CD14-positive monocyte (primary cell): ENCODE measurements around the gene EXOC6. TPM values are rescaled to one million over a fixed set of nuclear protein-coding genes. Genes with fewer than 3 reads are reported as not detected.

Experiments
- DNase-seq, 3 donors: peaks; one replicate each; pipeline ENCODE4 v3.0.0-alpha.2; 2011 to 2022
- H2AFZ ChIP-seq: 2 replicates; pipeline ENCODE4 v1.6.0; 2012; ENCODE audit warnings: mild to moderate bottlenecking, low read depth, low read length, inconsistent platforms; ENCODE audit not compliant: insufficient read depth, poor library complexity, severe bottlenecking
- H3K27ac ChIP-seq, 2 donors: 1 replicate in 1 of 2; 2 replicates in 1 of 2; pipeline ENCODE4 v1.5.1; 2012 to 2013; ENCODE audit warnings: low read length in 2 of 2, control low read depth in 1 of 2, inconsistent platforms in 1 of 2, low read depth in 1 of 2, mild to moderate bottlenecking in 1 of 2
- H3K27me3 ChIP-seq, 2 donors: one replicate each; pipeline versions ENCODE4 v1.6.0 to v1.6.1; 2011 to 2013; ENCODE audit warnings: low read length in 2 of 2; ENCODE audit not compliant: control insufficient read depth in 2 of 2, insufficient read depth in 2 of 2
- H3K36me3 ChIP-seq, 2 donors: replicated peaks in 1 of 2; 1 replicate in 1 of 2; 2 replicates in 1 of 2; pipeline versions ENCODE4 v1.5.1 to v1.6.1; 2012 to 2013; ENCODE audit warnings: low read length in 2 of 2, control low read depth in 1 of 2, inconsistent platforms in 1 of 2, mild to moderate bottlenecking in 1 of 2; ENCODE audit not compliant: insufficient read depth in 2 of 2, control insufficient read depth in 1 of 2
- H3K4me1 ChIP-seq, 2 donors: 1 replicate in 1 of 2; 2 replicates in 1 of 2; pipeline versions ENCODE4 v1.5.1 to v1.6.1; 2012 to 2013; ENCODE audit warnings: low read length in 2 of 2, control low read depth in 1 of 2, inconsistent platforms in 1 of 2, mild to moderate bottlenecking in 1 of 2, moderate library complexity in 1 of 2; ENCODE audit not compliant: insufficient read depth in 2 of 2, control insufficient read depth in 1 of 2
- H3K4me2 ChIP-seq: replicated peaks from 2 replicates; pipeline ENCODE3; 2012; ENCODE audit warnings: low read length, moderate library complexity, mild to moderate bottlenecking; ENCODE audit not compliant: poor library complexity, severe bottlenecking; ENCODE audit errors: extremely low read depth
- H3K4me3 ChIP-seq, 3 experiments: fragments of 200-600 bp in 1 of 3; sonication (generic) in 1 of 3; replicated peaks in 1 of 3; 1 replicate in 2 of 3; 2 replicates in 1 of 3; pipeline ENCODE4 v1.5.1; 2011 to 2013; ENCODE audit warnings: low read length in 3 of 3, mild to moderate bottlenecking in 3 of 3, control low read depth in 2 of 3, low read depth in 2 of 3, inconsistent platforms in 1 of 3, moderate library complexity in 1 of 3
- H3K79me2 ChIP-seq: 2 replicates; pipeline ENCODE4 v1.6.0; 2012; ENCODE audit warnings: mild to moderate bottlenecking, control low read depth, inconsistent platforms, low read length, moderate library complexity; ENCODE audit not compliant: insufficient read depth
- H3K9ac ChIP-seq: 2 replicates; pipeline ENCODE4 v1.6.0; 2017; ENCODE audit warnings: low read length, mild to moderate bottlenecking; ENCODE audit not compliant: insufficient read depth, poor library complexity, severe bottlenecking
- H3K9me3 ChIP-seq, 2 donors: replicated peaks in 1 of 2; 1 replicate in 1 of 2; 2 replicates in 1 of 2; pipeline versions ENCODE4 v1.5.1 to v1.6.1; 2012 to 2013; ENCODE audit warnings: low read length in 2 of 2, control low read depth in 1 of 2; ENCODE audit not compliant: control insufficient read depth in 1 of 2, insufficient read depth in 1 of 2
- H4K20me1 ChIP-seq: 2 replicates; pipeline ENCODE4 v1.6.0; 2012; ENCODE audit warnings: mild to moderate bottlenecking, low read length, control low read depth, moderate library complexity; ENCODE audit not compliant: insufficient read depth
- H3K27ac Mint-ChIP-seq, 7 donors: one replicate each; pipeline ENCODE4 v1.8.0; 2020; ENCODE audit warnings: mild to moderate bottlenecking in 7 of 7, mixed read lengths in 7 of 7, moderate library complexity in 6 of 7, inconsistent platforms in 2 of 7
- H3K27me3 Mint-ChIP-seq, 3 donors: one replicate each; pipeline ENCODE4 v1.8.0; 2021 to 2022; ENCODE audit warnings: low read depth in 3 of 3, mild to moderate bottlenecking in 3 of 3, mixed read lengths in 3 of 3, moderate library complexity in 3 of 3, inconsistent platforms in 1 of 3
- H3K36me3 Mint-ChIP-seq, 2 donors: one replicate each; pipeline ENCODE4 v1.8.0; 2020; ENCODE audit warnings: mixed read lengths in 2 of 2, inconsistent platforms in 1 of 2, mild to moderate bottlenecking in 1 of 2
- H3K4me1 Mint-ChIP-seq: one replicate; pipeline ENCODE4 v1.8.0; 2020; ENCODE audit warnings: mild to moderate bottlenecking, mixed read lengths
- H3K4me3 Mint-ChIP-seq, 2 donors: one replicate each; pipeline ENCODE4 v1.8.0; 2020; ENCODE audit warnings: mild to moderate bottlenecking in 2 of 2, mixed read lengths in 2 of 2, moderate library complexity in 1 of 2
- H3K9me3 Mint-ChIP-seq, 7 donors: one replicate each; pipeline ENCODE4 v1.8.0; 2020 to 2022; ENCODE audit warnings: mixed read lengths in 7 of 7, mild to moderate bottlenecking in 6 of 7, moderate library complexity in 6 of 7, inconsistent platforms in 2 of 7
- CTCF ChIP-seq: fragments of 200-600 bp; IDR thresholded peaks from one replicate; pipeline ENCODE4 v1.8.0; 2022; ENCODE audit warnings: antibody characterized with exemption, mild to moderate bottlenecking
- WGBS: methylation state at CpG from one replicate; pipeline ENCODE4 v1.1.5; 2013; ENCODE audit warnings: missing lambda C conversion rate; ENCODE audit not compliant: insufficient coverage; 5-methylcytosine and 5-hydroxymethylcytosine counted together
- intact Hi-C, 2 donors: fragments of 100-400 bp; cut with micrococcal nuclease; formaldehyde crosslinking; loops; one replicate each; pipeline versions ENCODE4 v1.15.0 to v1.15.1; 2023
- polyA plus RNA-seq, 3 donors: library from polyadenylated mRNA; depleted of rRNA in 1 of 3; unstranded in 2 of 3; stranded (reverse) in 1 of 3; fragments of 300-500 nt in 2 of 3; fragments of >200 nt in 1 of 3; fragmentation: Illumina TruSeq in 2 of 3; gene quantifications; 1 replicate in 2 of 3; 2 replicates in 1 of 3; pipeline ENCODE4 v1.2.3, GENCODE V29; 2012 to 2021

Gene EXOC6
- polyA plus RNA-seq, 3 donors: 7.5 to 9.6 (median 8.3) TPM

- Histone ChIP-seq H3K4me3 (no peak overlapping the region), H3K9me3 (no peaks in the 10 kb centered on the region), H4K20me1 (no peaks in the 10 kb centered on the region), H3K4me1 (no peaks in the 10 kb centered on the region), H3K36me3 (peaks cover 13 to 37% of the 10 kb centered on the region in 2 donors), H2AFZ (no peak overlapping the region), H3K27me3 (no peaks in the 10 kb centered on the region), H3K79me2 (no peaks in the 10 kb centered on the region), H3K27ac (no peak overlapping the region), H3K9ac (no peak overlapping the region), H3K4me2 (no peak overlapping the region)
- 100% methylated on average over 1 of the region's 2 CpGs for WGBS
- Mint-ChIP-seq H3K4me3 (no peak overlapping the region), H3K27ac (no peak overlapping the region), H3K27me3 (no peaks in the 10 kb centered on the region), H3K36me3 (peaks cover 35 to 44% of the 10 kb centered on the region in 2 donors), H3K9me3 (peaks cover 0 to 6% (median 0%) of the 10 kb centered on the region in 7 donors), H3K4me1 (no peaks in the 10 kb centered on the region)
- DNase-seq: no peak
- no peak for TF ChIP-seq CTCF
- intact Hi-C loops: no loop called here
Observed at GRCh38 chr10:93026072-93026471, 177.8 kb downstream of the EXOC6 start.

- DNase-seq: no peak
- H3K4me3 Mint-ChIP-seq: no peak overlapping the region
- no peaks in the 10 kb centered on the region for H4K20me1 ChIP-seq
- no peak overlapping the region for H3K27ac Mint-ChIP-seq
- intact Hi-C loops: no loop called here
- no peak overlapping the region for H2AFZ ChIP-seq
- no peaks in the 10 kb centered on the region for H3K27me3 ChIP-seq
- H3K9me3 ChIP-seq: no peaks in the 10 kb centered on the region
- H3K9ac ChIP-seq: no peak overlapping the region
- peaks cover 13 to 34% of the 10 kb centered on the region in 2 donors for H3K36me3 ChIP-seq
- no peak for TF ChIP-seq CTCF
- peaks cover 0 to 2% (median 0%) of the 10 kb centered on the region in 3 donors for H3K27me3 Mint-ChIP-seq
- H3K4me2 ChIP-seq: no peak overlapping the region
- H3K36me3 Mint-ChIP-seq: peaks cover 39 to 53% of the 10 kb centered on the region in 2 donors
- H3K4me1 ChIP-seq: no peaks in the 10 kb centered on the region
- H3K4me1 Mint-ChIP-seq: no peaks in the 10 kb centered on the region
- no peaks in the 10 kb centered on the region for H3K79me2 ChIP-seq
- H3K27ac ChIP-seq: no peak overlapping the region
- H3K4me3 ChIP-seq: no peak overlapping the region
- peaks cover 0 to 6% (median 0%) of the 10 kb centered on the region in 7 donors for H3K9me3 Mint-ChIP-seq
Observed at GRCh38 chr10:93027508-93027907, 179.2 kb downstream of the EXOC6 start.
